GM19372 (cell line): Measurements from ENCODE around the gene ENO4.

Experiments used
- ATAC-seq: cut with Tn5 transposase; IDR thresholded peaks from one replicate; pipeline ENCODE4 v1.9.1; 2021; ENCODE audit warnings: mild to moderate bottlenecking, low read depth, moderate library complexity; ENCODE audit not compliant: unreplicated experiment

ENO4 gene

GRCh38 chr10:116910910-116911309 lies 61.6 kb downstream of the ENO4 start:
- ATAC-seq: no peak

GRCh38 chr10:116912162-116912561 lies 62.9 kb downstream of the ENO4 start:
- no peak for ATAC-seq

GRCh38 chr10:116913695-116914094 lies 64.4 kb downstream of the ENO4 start:
- ATAC-seq: no peak

GRCh38 chr10:116915340-116915739 lies 66.0 kb downstream of the ENO4 start:
- ATAC-seq: no peak

- ATAC-seq: no peak
Measured at GRCh38 chr10:116917481-116917880, 68.2 kb downstream of the ENO4 start.

- no peak for ATAC-seq
Measured at GRCh38 chr10:116918583-116918982, 69.3 kb downstream of the ENO4 start.

GRCh38 chr10:116919164-116919563 lies 69.9 kb downstream of the ENO4 start:
- no peak for ATAC-seq

- ATAC-seq: no peak
Measured at GRCh38 chr10:116919706-116920105, 70.4 kb downstream of the ENO4 start.

- ATAC-seq: no peak
Measured at GRCh38 chr10:116925056-116925455, 75.8 kb downstream of the ENO4 start.

- no peak for ATAC-seq
Measured at GRCh38 chr10:116926426-116926825, 77.1 kb downstream of the ENO4 start.

GRCh38 chr10:116931806-116932205 lies 82.5 kb downstream of the ENO4 start:
- no peak for ATAC-seq
